ENCODE results near the gene NBEA.
"Not testable (repeated sequence)": the region's sequence is repeated elsewhere in the genome, so short reads cannot be mapped to it uniquely, and the experiment has no call there.

The NBEA gene

GRCh38 chr13:35092251-35092650 lies 150.2 kb downstream of the NBEA start:
- H3K4me3 ChIP-seq (ENCODE audit: extremely low read depth, insufficient read depth, low read length, poor library complexity, severe bottlenecking) = no peak overlapping the region
- 56% methylated on average over 1 of the region's 4 CpGs; no CpG with 5 or more reads in 1 of the 2 experiments for WGBS, 2 experiments (ENCODE audit: insufficient coverage in 2 of 2)
- no peaks in the 10 kb centered on the region for H3K9me3 ChIP-seq (ENCODE audit: control insufficient read depth, low read length)
- no peaks in the 10 kb centered on the region for H3K4me1 ChIP-seq (ENCODE audit: control insufficient read depth, insufficient read depth, low read length, poor library complexity, severe bottlenecking)
- H3K27ac ChIP-seq (ENCODE audit: low read depth, low read length, severe bottlenecking) = no peak overlapping the region
- no peaks in the 10 kb centered on the region for H3K36me3 ChIP-seq (ENCODE audit: control insufficient read depth, insufficient read depth, low read length)

DNA sequence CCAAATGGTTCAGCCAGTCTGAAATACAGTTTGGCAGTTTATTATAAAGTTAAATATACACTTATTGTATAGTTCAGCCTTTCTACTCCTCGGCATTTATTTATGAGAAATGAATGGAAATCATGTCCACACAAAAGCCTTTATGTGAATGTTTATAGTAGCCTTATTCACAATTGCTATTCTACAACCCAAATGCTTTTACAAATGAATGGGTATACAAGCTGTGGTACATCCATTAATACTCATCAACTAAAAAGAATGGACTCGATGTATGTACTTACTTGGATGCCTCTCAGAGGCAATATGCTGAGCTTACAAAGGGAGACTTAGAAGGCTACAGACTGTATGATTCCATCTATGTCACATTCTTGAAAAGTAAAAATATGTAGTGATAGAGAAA lies 150.7 kb downstream of the NBEA start:
- H3K4me1 ChIP-seq (ENCODE audit: control insufficient read depth, insufficient read depth, low read length, poor library complexity, severe bottlenecking) = no peaks in the 10 kb centered on the region
- WGBS, 2 experiments (ENCODE audit: insufficient coverage in 2 of 2) = no CpG with 5 or more reads among the region's 2 CpGs
- no peak overlapping the region for H3K27ac ChIP-seq (ENCODE audit: low read depth, low read length, severe bottlenecking)
- H3K36me3 ChIP-seq (ENCODE audit: control insufficient read depth, insufficient read depth, low read length) = no peaks in the 10 kb centered on the region
- no peaks in the 10 kb centered on the region for H3K9me3 ChIP-seq (ENCODE audit: control insufficient read depth, low read length)
- no peak overlapping the region for H3K4me3 ChIP-seq (ENCODE audit: extremely low read depth, insufficient read depth, low read length, poor library complexity, severe bottlenecking)

GRCh38 chr13:35093356-35093755 lies 151.3 kb downstream of the NBEA start:
- no peak overlapping the region for H3K4me3 ChIP-seq (ENCODE audit: extremely low read depth, insufficient read depth, low read length, poor library complexity, severe bottlenecking)
- H3K27ac ChIP-seq (ENCODE audit: low read depth, low read length, severe bottlenecking) = no peak overlapping the region
- no peaks in the 10 kb centered on the region for H3K4me1 ChIP-seq (ENCODE audit: control insufficient read depth, insufficient read depth, low read length, poor library complexity, severe bottlenecking)
- H3K9me3 ChIP-seq (ENCODE audit: control insufficient read depth, low read length) = no peaks in the 10 kb centered on the region
- no CpG with 5 or more reads among the region's 1 CpG for WGBS, 2 experiments (ENCODE audit: insufficient coverage in 2 of 2)
- H3K36me3 ChIP-seq (ENCODE audit: control insufficient read depth, insufficient read depth, low read length) = no peaks in the 10 kb centered on the region

GRCh38 chr13:35106771-35107170 lies 164.7 kb downstream of the NBEA start:
- not testable (repeated sequence) for H3K4me1 ChIP-seq (ENCODE audit: control insufficient read depth, insufficient read depth, low read length, poor library complexity, severe bottlenecking); H3K27ac ChIP-seq (ENCODE audit: low read depth, low read length, severe bottlenecking); H3K36me3 ChIP-seq (ENCODE audit: control insufficient read depth, insufficient read depth, low read length); H3K9me3 ChIP-seq (ENCODE audit: control insufficient read depth, low read length); H3K4me3 ChIP-seq (ENCODE audit: extremely low read depth, insufficient read depth, low read length, poor library complexity, severe bottlenecking)

DNA sequence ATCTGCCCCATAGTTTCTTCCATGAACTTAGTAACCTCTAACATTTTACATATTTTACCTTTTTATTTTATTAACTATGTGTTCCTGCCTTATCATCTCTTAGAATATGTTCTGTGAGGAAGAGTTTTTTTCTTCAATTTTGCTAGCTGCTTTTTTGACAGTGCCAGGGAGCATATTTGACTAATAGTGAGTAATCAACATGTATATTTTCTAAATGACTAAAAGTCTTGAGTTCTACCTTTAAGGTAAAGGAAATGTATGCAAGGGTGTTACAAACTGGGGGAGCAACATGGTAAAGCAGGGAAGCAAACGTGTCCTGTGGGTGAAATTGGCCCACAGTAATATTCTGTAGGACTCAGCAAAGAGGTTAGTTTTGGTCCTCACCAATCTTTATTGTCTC lies 165.5 kb downstream of the NBEA start:
- no peaks in the 10 kb centered on the region for H3K9me3 ChIP-seq (ENCODE audit: control insufficient read depth, low read length)
- no peaks in the 10 kb centered on the region for H3K36me3 ChIP-seq (ENCODE audit: control insufficient read depth, insufficient read depth, low read length)
- WGBS, 2 experiments (ENCODE audit: insufficient coverage in 2 of 2) = 80% methylated on average over 1 of the region's 1 CpG; no CpG with 5 or more reads in 1 of the 2 experiments
- H3K4me3 ChIP-seq (ENCODE audit: extremely low read depth, insufficient read depth, low read length, poor library complexity, severe bottlenecking) = no peak overlapping the region
- H3K4me1 ChIP-seq (ENCODE audit: control insufficient read depth, insufficient read depth, low read length, poor library complexity, severe bottlenecking) = no peaks in the 10 kb centered on the region
- no peak overlapping the region for H3K27ac ChIP-seq (ENCODE audit: low read depth, low read length, severe bottlenecking)

- not testable (repeated sequence) for H3K4me1 ChIP-seq (ENCODE audit: control insufficient read depth, insufficient read depth, low read length, poor library complexity, severe bottlenecking); H3K9me3 ChIP-seq (ENCODE audit: control insufficient read depth, low read length); H3K27ac ChIP-seq (ENCODE audit: low read depth, low read length, severe bottlenecking); H3K4me3 ChIP-seq (ENCODE audit: extremely low read depth, insufficient read depth, low read length, poor library complexity, severe bottlenecking); H3K36me3 ChIP-seq (ENCODE audit: control insufficient read depth, insufficient read depth, low read length)
- 100% methylated on average over 2 of the region's 3 CpGs; no CpG with 5 or more reads in 1 of the 2 experiments for WGBS, 2 experiments (ENCODE audit: insufficient coverage in 2 of 2)
Observed at GRCh38 chr13:35113612-35114011, 171.5 kb downstream of the NBEA start.

DNA sequence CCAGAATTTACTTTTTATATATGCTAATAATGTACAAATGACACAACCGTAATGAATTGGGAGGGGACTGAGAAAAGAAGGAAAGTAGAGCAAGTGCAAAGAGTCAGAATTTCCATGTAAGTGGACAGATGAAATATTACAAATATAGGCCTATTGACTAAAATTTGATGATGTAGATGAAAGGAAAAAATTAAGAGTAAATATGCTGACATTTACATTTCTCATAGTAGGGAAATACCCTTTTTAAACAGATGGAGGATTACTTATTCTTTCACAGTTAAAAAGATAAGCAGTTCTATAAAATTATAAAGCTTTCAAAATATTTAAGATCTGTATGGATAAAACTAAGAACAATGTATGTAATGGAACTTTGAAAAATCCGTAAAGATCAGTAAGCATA lies 185.4 kb downstream of the NBEA start:
- WGBS, 2 experiments (ENCODE audit: insufficient coverage in 2 of 2) = 80% methylated on average over 1 of the region's 2 CpGs; no CpG with 5 or more reads in 1 of the 2 experiments

DNA sequence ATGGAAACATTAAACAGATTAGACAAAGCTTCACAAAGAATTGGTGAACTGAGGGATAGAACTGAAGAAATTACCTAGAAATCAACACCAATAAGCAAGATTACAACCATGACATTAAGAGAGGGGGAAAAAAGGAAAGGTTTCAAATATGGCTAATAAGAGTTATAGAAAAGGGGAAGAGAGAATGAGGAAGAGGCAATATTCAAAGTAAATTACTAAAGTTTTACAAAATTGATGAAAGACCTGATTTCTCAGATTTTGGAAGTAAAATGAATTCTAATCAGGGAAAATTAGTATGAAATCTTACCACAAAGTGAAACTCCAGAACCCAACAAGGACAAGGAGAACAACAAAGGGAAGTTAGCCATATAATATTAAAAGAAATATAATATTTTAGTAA lies 187.4 kb downstream of the NBEA start:
- Histone ChIP-seq H3K4me1 (ENCODE audit: control insufficient read depth, insufficient read depth, low read length, poor library complexity, severe bottlenecking) (no peaks in the 10 kb centered on the region), H3K36me3 (ENCODE audit: control insufficient read depth, insufficient read depth, low read length) (no peaks in the 10 kb centered on the region), H3K4me3 (ENCODE audit: extremely low read depth, insufficient read depth, low read length, poor library complexity, severe bottlenecking) (no peak overlapping the region), H3K27ac (ENCODE audit: low read depth, low read length, severe bottlenecking) (no peak overlapping the region), H3K9me3 (ENCODE audit: control insufficient read depth, low read length) (no peaks in the 10 kb centered on the region)

More for the DNA sequence above, 185.4 kb downstream of the NBEA start:
- Histone ChIP-seq H3K4me3 (ENCODE audit: extremely low read depth, insufficient read depth, low read length, poor library complexity, severe bottlenecking) (no peak overlapping the region), H3K27ac (ENCODE audit: low read depth, low read length, severe bottlenecking) (no peak overlapping the region), H3K36me3 (ENCODE audit: control insufficient read depth, insufficient read depth, low read length) (no peaks in the 10 kb centered on the region), H3K4me1 (ENCODE audit: control insufficient read depth, insufficient read depth, low read length, poor library complexity, severe bottlenecking) (no peaks in the 10 kb centered on the region), H3K9me3 (ENCODE audit: control insufficient read depth, low read length) (no peaks in the 10 kb centered on the region)

- no peak overlapping the region for H3K4me3 ChIP-seq (ENCODE audit: extremely low read depth, insufficient read depth, low read length, poor library complexity, severe bottlenecking)
- H3K9me3 ChIP-seq (ENCODE audit: control insufficient read depth, low read length) = no peaks in the 10 kb centered on the region
- no peaks in the 10 kb centered on the region for H3K4me1 ChIP-seq (ENCODE audit: control insufficient read depth, insufficient read depth, low read length, poor library complexity, severe bottlenecking)
- H3K27ac ChIP-seq (ENCODE audit: low read depth, low read length, severe bottlenecking) = no peak overlapping the region
- no peaks in the 10 kb centered on the region for H3K36me3 ChIP-seq (ENCODE audit: control insufficient read depth, insufficient read depth, low read length)
Observed at GRCh38 chr13:35131471-35131870, 189.4 kb downstream of the NBEA start.

DNA sequence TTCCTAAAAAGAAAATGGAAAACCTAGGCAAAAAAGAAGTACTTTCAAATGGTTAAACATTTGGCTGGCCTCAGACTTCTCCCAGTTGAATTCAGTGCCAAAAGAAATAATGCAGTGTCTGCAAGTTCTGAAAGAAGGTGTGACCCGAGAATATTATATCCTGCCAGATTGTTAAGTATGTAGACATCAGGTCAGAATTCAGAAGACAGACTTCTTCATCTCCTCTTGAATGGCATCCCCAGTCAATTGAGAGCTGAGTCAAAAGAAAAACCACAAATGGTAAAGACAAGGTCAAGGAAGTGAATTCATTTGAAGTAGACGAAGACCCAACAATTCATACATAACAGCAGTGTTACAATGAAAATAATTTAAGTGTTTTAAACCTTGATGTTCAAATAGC lies 194.5 kb downstream of the NBEA start:
- Histone ChIP-seq H3K9me3 (ENCODE audit: control insufficient read depth, low read length) (no peaks in the 10 kb centered on the region), H3K27ac (ENCODE audit: low read depth, low read length, severe bottlenecking) (no peak overlapping the region), H3K36me3 (ENCODE audit: control insufficient read depth, insufficient read depth, low read length) (no peaks in the 10 kb centered on the region), H3K4me1 (ENCODE audit: control insufficient read depth, insufficient read depth, low read length, poor library complexity, severe bottlenecking) (no peaks in the 10 kb centered on the region), H3K4me3 (ENCODE audit: extremely low read depth, insufficient read depth, low read length, poor library complexity, severe bottlenecking) (no peak overlapping the region)
- no CpG with 5 or more reads among the region's 2 CpGs for WGBS, 2 experiments (ENCODE audit: insufficient coverage in 2 of 2)

- Histone ChIP-seq H3K9me3 (ENCODE audit: control insufficient read depth, low read length) (no peaks in the 10 kb centered on the region), H3K4me3 (ENCODE audit: extremely low read depth, insufficient read depth, low read length, poor library complexity, severe bottlenecking) (no peak overlapping the region), H3K36me3 (ENCODE audit: control insufficient read depth, insufficient read depth, low read length) (no peaks in the 10 kb centered on the region), H3K27ac (ENCODE audit: low read depth, low read length, severe bottlenecking) (no peak overlapping the region), H3K4me1 (ENCODE audit: control insufficient read depth, insufficient read depth, low read length, poor library complexity, severe bottlenecking) (no peaks in the 10 kb centered on the region)
- 83% methylated on average over 2 of the region's 4 CpGs; no CpG with 5 or more reads in 1 of the 2 experiments for WGBS, 2 experiments (ENCODE audit: insufficient coverage in 2 of 2)
Observed at GRCh38 chr13:35139591-35139990, 197.5 kb downstream of the NBEA start.

GRCh38 chr13:35140321-35140720 lies 198.3 kb downstream of the NBEA start:
- H3K9me3 ChIP-seq (ENCODE audit: control insufficient read depth, low read length) = no peaks in the 10 kb centered on the region
- H3K4me3 ChIP-seq (ENCODE audit: extremely low read depth, insufficient read depth, low read length, poor library complexity, severe bottlenecking) = no peak overlapping the region
- 100% methylated on average over 1 of the region's 1 CpG; no CpG with 5 or more reads in 1 of the 2 experiments for WGBS, 2 experiments (ENCODE audit: insufficient coverage in 2 of 2)
- no peaks in the 10 kb centered on the region for H3K36me3 ChIP-seq (ENCODE audit: control insufficient read depth, insufficient read depth, low read length)
- H3K4me1 ChIP-seq (ENCODE audit: control insufficient read depth, insufficient read depth, low read length, poor library complexity, severe bottlenecking) = no peaks in the 10 kb centered on the region
- no peak overlapping the region for H3K27ac ChIP-seq (ENCODE audit: low read depth, low read length, severe bottlenecking)
